Central memory CD8-positive, alpha-beta T cell (primary cell): ENCODE measurements around the gene AAGAB.

ENCODE experiments used
- ATAC-seq: fragments of 150-1000 bp; cut with Tn5 transposase; replicated peaks from 2 replicates; pipeline ENCODE4 v1.10.0; 2022; ENCODE audit warnings: mild to moderate bottlenecking, moderate FRiP score, moderate number of reproducible peaks; ENCODE audit not compliant: poor library complexity, severe bottlenecking; ENCODE audit errors: extremely low read depth
- DNase-seq, 2 donors: peaks; one replicate each; pipeline ENCODE4 v3.0.0; 2021; ENCODE audit warnings: low spot score in 2 of 2
- H3K27ac Mint-ChIP-seq: one replicate; pipeline ENCODE4 v1.8.0; 2022; ENCODE audit warnings: low read depth, mild to moderate bottlenecking, moderate library complexity, mixed read lengths
- H3K27me3 Mint-ChIP-seq: one replicate; pipeline ENCODE4 v1.8.0; 2022; ENCODE audit warnings: mixed read lengths
- H3K36me3 Mint-ChIP-seq: one replicate; pipeline ENCODE4 v1.8.0; 2022; ENCODE audit warnings: mild to moderate bottlenecking, moderate library complexity, mixed read lengths; ENCODE audit not compliant: insufficient read depth
- H3K4me1 Mint-ChIP-seq: one replicate; pipeline ENCODE4 v1.8.0; 2022; ENCODE audit warnings: mixed read lengths
- H3K4me3 Mint-ChIP-seq: one replicate; pipeline ENCODE4 v1.8.0; 2022; ENCODE audit warnings: mild to moderate bottlenecking, moderate library complexity, mixed read lengths
- H3K9me3 Mint-ChIP-seq: one replicate; pipeline ENCODE4 v1.8.0; 2022; ENCODE audit warnings: mixed read lengths

AAGAB gene

DNA sequence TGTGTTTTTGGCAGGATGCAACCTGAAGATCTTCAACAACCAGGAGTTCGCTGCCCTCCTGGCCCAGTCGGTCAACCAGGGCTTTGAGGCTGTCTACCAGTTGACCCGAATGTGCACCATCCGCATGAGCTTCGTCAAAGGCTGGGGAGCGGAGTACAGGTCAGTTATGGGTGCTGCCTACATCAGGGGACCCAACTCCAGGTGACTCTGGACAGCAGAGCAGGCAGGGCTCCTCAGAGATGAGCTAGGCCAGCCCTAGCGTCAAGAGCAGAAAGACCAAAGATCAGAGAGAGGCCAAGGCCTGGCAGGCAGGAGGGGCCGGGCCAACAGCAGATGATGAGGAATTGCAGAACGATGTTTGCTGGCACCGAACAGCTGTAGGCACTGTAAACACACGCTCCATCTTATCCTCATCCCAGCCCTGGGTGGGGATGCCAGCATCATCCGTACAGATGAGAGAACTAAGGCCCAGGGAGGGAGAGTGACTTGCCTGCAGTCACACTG is 67.1 kb downstream of the AAGAB start:
- Mint-ChIP-seq H3K27me3 (no peaks in the 10 kb centered on the region), H3K9me3 (no peaks in the 10 kb centered on the region), H3K4me3 (no peak overlapping the region), H3K36me3 (peaks cover 30% of the 10 kb centered on the region), H3K27ac (no peak overlapping the region), H3K4me1 (peaks cover 20% of the 10 kb centered on the region)
- no peak for DNase-seq
- no peak for ATAC-seq

- Mint-ChIP-seq H3K4me3 (no peak overlapping the region), H3K27me3 (no peaks in the 10 kb centered on the region), H3K36me3 (peaks cover 30% of the 10 kb centered on the region), H3K9me3 (no peaks in the 10 kb centered on the region), H3K4me1 (peaks cover 20% of the 10 kb centered on the region), H3K27ac (peak overlapping the region; percentile 65)
- ATAC-seq (no peak), DNase-seq (no peak)
These were observed 67.8 kb downstream of the AAGAB start for GRCh38 chr15:67186688-67187087.

GRCh38 chr15:67186226-67186649 is 68.2 kb downstream of the AAGAB start:
- Mint-ChIP-seq H3K4me3 (no peak overlapping the region), H3K4me1 (peaks cover 20% of the 10 kb centered on the region), H3K9me3 (no peaks in the 10 kb centered on the region), H3K36me3 (peaks cover 33% of the 10 kb centered on the region), H3K27me3 (no peaks in the 10 kb centered on the region), H3K27ac (peak overlapping the region; percentile 65)
- ATAC-seq, result no peak
- no peak for DNase-seq

DNA sequence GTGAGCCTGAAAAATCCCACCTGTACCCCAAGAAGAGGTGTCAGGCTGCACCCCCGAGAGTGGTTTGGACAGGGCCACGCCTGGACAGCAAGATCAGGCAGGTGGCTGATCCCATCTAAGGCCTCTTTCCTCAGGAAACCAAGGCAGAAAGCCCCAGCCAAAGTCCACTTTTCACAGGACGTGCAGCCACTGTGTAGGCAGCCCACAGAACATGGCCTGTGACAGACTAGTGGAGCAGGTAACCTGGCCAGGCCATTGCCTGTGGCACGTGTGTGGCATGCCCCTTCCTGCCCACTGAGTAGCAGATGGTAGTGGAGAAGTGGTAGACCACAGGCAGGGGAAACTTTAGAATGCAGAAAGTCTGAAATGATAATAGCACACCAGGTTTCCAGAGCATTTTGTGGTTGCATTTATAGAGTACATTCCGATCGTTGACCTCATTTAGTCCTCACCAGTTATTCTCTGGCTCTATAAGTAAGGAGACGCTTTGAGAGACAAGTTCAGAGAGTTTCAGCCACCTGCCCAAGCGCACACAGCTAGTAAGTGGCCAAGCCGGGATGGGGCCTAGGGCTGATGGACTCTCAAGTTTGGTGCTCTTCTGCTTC is 68.7 kb downstream of the AAGAB start:
- H3K36me3 Mint-ChIP-seq, result peaks cover 33% of the 10 kb centered on the region
- ATAC-seq (no peak), DNase-seq (no peak)
- H3K4me3 Mint-ChIP-seq, result no peak overlapping the region
- peaks cover 20% of the 10 kb centered on the region for H3K4me1 Mint-ChIP-seq
- no peaks in the 10 kb centered on the region for H3K27me3 Mint-ChIP-seq
- H3K9me3 Mint-ChIP-seq, result no peaks in the 10 kb centered on the region
- peak overlapping the region; percentile 65 for H3K27ac Mint-ChIP-seq

GRCh38 chr15:67185051-67185450 is 69.4 kb downstream of the AAGAB start:
- peaks cover 21% of the 10 kb centered on the region for H3K4me1 Mint-ChIP-seq
- H3K27ac Mint-ChIP-seq, result peak overlapping the region; percentile 65
- no peaks in the 10 kb centered on the region for H3K27me3 Mint-ChIP-seq
- H3K9me3 Mint-ChIP-seq, result no peaks in the 10 kb centered on the region
- H3K4me3 Mint-ChIP-seq, result no peak overlapping the region
- no peak for ATAC-seq
- H3K36me3 Mint-ChIP-seq, result peaks cover 29% of the 10 kb centered on the region
- no peak for DNase-seq

- no peaks in the 10 kb centered on the region for H3K27me3 Mint-ChIP-seq
- no peaks in the 10 kb centered on the region for H3K9me3 Mint-ChIP-seq
- H3K4me1 Mint-ChIP-seq, result peaks cover 27% of the 10 kb centered on the region
- no peak overlapping the region for H3K4me3 Mint-ChIP-seq
- DNase-seq (no peak), ATAC-seq (no peak)
- H3K27ac Mint-ChIP-seq, result no peak overlapping the region
- H3K36me3 Mint-ChIP-seq, result peaks cover 31% of the 10 kb centered on the region
These were observed 70.1 kb downstream of the AAGAB start for GRCh38 chr15:67184208-67184925.

DNA sequence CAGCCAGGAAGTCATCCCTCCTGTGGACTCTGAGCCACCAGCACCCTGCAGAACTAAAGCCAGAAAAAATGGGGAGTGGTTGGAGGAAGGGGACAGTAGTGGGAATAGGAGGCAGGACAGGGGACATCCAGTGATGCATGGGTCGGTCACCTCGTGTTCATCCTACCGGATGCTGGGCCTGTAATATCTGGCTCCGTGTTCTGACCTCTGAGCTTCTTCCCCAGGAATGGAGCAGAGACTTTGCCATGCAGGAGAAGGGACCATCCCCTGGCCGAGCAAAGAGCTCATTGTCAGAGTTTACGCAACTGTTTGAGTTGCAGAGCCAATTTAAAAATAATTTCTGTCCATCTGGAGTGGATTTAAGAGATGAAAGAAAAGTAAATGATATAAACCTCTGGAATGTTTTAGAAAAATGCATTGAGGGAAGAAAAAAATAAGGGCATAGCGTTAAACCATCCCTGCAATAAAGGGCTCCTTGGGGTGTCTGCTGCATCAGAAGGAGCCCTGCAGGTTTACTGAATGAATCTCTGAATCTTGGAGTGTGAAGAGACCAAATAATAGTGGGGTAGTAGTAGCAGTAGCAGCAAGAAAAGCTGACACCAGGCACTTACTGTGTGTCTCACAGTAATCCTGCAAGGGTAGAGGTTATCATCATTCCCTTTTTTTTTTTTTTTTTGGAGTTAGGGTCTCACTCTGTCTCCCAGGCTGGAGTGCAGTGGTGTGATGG is 70.9 kb downstream of the AAGAB start:
- Mint-ChIP-seq H3K36me3 (peaks cover 30% of the 10 kb centered on the region), H3K27ac (no peak overlapping the region), H3K4me1 (peaks cover 26% of the 10 kb centered on the region), H3K9me3 (no peaks in the 10 kb centered on the region), H3K4me3 (no peak overlapping the region), H3K27me3 (no peaks in the 10 kb centered on the region)
- ATAC-seq (no peak), DNase-seq (no peak)

DNA sequence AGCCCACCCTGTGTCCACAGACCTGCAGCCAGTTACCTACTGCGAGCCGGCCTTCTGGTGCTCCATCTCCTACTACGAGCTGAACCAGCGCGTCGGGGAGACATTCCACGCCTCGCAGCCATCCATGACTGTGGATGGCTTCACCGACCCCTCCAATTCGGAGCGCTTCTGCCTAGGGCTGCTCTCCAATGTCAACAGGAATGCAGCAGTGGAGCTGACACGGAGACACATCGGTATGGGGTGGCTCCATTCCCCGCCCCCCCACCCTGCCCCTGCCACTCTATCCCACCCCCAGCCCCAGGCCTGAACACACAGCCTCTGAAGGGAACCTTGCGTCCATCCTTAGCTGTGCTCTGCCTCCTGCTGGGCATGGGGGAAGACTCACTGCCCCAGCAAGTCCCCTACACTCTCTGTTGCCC is 73.2 kb downstream of the AAGAB start:
- Mint-ChIP-seq H3K27ac (no peak overlapping the region), H3K9me3 (no peaks in the 10 kb centered on the region), H3K4me3 (no peak overlapping the region), H3K4me1 (peaks cover 27% of the 10 kb centered on the region), H3K36me3 (peaks cover 16% of the 10 kb centered on the region), H3K27me3 (no peaks in the 10 kb centered on the region)
- DNase-seq (no peak), ATAC-seq (no peak)

GRCh38 chr15:67180514-67181191 is 73.8 kb downstream of the AAGAB start:
- DNase-seq (no peak), ATAC-seq (no peak)
- Mint-ChIP-seq H3K4me1 (peaks cover 27% of the 10 kb centered on the region), H3K27ac (no peak overlapping the region), H3K36me3 (peaks cover 16% of the 10 kb centered on the region), H3K4me3 (no peak overlapping the region), H3K9me3 (no peaks in the 10 kb centered on the region), H3K27me3 (no peaks in the 10 kb centered on the region)

- ATAC-seq (no peak), DNase-seq (no peak)
- Mint-ChIP-seq H3K27ac (peak overlapping the region; percentile 84), H3K36me3 (peaks cover 19% of the 10 kb centered on the region), H3K9me3 (no peaks in the 10 kb centered on the region), H3K27me3 (no peaks in the 10 kb centered on the region), H3K4me1 (peaks cover 27% of the 10 kb centered on the region), H3K4me3 (no peak overlapping the region)
These were observed 74.4 kb downstream of the AAGAB start for GRCh38 chr15:67180035-67180434.

DNA sequence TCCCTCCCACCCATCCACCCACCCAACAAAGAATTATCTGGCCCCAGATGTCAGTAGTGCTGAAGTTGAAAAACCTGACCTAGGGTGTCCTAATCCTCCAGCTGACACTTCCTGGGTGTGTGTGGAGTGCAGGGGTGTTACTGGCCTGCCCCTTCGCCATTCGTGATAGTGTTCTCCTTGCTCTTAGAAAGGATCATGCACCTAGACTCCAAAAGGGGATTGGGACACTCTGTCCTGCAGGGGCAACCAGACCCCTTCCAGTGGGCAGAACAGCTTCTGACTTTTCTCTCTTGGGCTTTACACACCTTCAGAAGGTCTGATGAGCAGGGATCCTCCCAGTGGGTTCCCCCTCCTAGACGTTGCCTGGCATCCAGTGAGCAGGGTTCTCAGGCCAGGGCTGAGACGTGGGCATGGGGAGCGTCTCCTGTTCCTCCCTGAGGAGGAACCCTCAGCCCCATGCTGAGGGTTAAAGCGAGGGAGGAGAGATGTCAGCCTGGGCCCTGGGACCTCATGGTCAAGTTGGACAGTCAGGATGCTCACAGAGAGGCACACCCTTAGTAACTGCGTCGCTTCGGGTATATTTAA is 75.0 kb downstream of the AAGAB start:
- peaks cover 20% of the 10 kb centered on the region for H3K36me3 Mint-ChIP-seq
- peak overlapping the region; percentile 84 for H3K27ac Mint-ChIP-seq
- no peak overlapping the region for H3K4me3 Mint-ChIP-seq
- H3K27me3 Mint-ChIP-seq, result no peaks in the 10 kb centered on the region
- ATAC-seq (no peak), DNase-seq (no peak)
- H3K4me1 Mint-ChIP-seq, result peaks cover 30% of the 10 kb centered on the region
- H3K9me3 Mint-ChIP-seq, result no peaks in the 10 kb centered on the region

DNA sequence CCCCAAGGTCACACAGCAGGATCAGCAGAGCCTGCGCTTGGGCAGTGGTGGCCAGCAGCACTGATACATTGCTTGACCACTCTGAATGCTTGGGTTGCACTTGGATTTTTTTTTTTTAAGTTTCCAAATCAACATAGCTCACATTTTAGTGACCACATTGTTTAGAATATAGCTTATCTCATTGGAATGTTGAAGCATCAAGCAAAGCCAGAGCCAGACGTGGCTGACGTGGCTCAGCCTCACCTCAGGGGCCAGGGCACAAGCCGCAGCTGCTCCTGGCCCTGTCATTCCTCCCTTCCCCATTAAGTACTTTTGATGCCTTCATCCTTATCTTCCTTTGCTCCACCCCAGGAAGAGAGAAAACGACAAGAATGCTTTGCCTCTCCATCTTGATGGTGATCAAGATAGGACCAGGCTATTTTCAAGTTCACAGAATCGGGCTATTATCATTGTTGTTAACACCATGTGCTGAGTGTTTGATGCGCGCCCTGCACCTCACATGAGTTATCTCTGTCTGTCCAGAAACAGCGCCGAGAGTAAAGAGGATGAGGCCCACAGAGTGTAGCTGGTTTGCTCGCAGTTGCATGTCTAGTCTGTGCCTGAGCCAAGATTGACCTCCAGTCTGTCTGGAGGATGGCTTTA is 75.8 kb downstream of the AAGAB start:
- peaks cover 38% of the 10 kb centered on the region for H3K4me1 Mint-ChIP-seq
- no peak for DNase-seq
- H3K27me3 Mint-ChIP-seq, result no peaks in the 10 kb centered on the region
- H3K9me3 Mint-ChIP-seq, result no peaks in the 10 kb centered on the region
- H3K36me3 Mint-ChIP-seq, result peaks cover 20% of the 10 kb centered on the region
- no peak overlapping the region for H3K4me3 Mint-ChIP-seq
- ATAC-seq, result no peak
- H3K27ac Mint-ChIP-seq, result no peak overlapping the region
